Epithelial cell of esophagus (primary cell): Measurements from ENCODE around the gene NAALADL2.

ENCODE experiments used
- DNase-seq: peaks from one replicate; pipeline ENCODE4 v3.0.0; 2010; ENCODE audit warnings: low read depth
- H3K4me3 ChIP-seq: 2 replicates; pipeline ENCODE4 v1.5.1; 2011; ENCODE audit warnings: mild to moderate bottlenecking, low read length, control low read depth
- TF ChIP-seq, protein P1 (sequence below): IDR thresholded peaks from 2 replicates; pipeline ENCODE4 v1.5.1; 2011; ENCODE audit warnings: low read depth, mild to moderate bottlenecking, low read length, control low read depth, inconsistent platforms; ENCODE audit not compliant: insufficient read depth; ENCODE audit errors: missing control alignments

Gene NAALADL2

DNA sequence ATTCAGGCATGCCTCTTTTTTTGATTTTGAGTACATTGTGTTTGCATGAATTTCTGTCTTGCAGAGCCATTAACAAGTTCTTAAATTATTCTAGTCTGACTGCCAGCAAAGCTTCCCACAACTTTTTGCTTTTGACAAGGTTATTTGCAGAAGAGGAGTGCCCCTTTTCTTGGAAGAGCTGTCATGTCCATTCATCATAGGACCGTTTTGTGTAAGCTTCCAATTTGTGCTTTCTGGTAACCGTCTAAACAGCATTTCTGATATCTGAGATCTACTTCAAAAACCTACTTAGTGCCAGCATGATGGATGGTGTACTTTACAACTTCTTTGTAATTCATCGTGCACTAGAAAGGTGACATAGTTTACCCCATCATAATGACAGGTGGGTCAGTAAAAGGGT lies 379.7 kb downstream of the NAALADL2 start:
- no peak overlapping the region for H3K4me3 ChIP-seq
- DNase-seq, result no peak
- TF ChIP-seq, protein P1, sequence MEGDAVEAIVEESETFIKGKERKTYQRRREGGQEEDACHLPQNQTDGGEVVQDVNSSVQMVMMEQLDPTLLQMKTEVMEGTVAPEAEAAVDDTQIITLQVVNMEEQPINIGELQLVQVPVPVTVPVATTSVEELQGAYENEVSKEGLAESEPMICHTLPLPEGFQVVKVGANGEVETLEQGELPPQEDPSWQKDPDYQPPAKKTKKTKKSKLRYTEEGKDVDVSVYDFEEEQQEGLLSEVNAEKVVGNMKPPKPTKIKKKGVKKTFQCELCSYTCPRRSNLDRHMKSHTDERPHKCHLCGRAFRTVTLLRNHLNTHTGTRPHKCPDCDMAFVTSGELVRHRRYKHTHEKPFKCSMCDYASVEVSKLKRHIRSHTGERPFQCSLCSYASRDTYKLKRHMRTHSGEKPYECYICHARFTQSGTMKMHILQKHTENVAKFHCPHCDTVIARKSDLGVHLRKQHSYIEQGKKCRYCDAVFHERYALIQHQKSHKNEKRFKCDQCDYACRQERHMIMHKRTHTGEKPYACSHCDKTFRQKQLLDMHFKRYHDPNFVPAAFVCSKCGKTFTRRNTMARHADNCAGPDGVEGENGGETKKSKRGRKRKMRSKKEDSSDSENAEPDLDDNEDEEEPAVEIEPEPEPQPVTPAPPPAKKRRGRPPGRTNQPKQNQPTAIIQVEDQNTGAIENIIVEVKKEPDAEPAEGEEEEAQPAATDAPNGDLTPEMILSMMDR, result no peak

DNA sequence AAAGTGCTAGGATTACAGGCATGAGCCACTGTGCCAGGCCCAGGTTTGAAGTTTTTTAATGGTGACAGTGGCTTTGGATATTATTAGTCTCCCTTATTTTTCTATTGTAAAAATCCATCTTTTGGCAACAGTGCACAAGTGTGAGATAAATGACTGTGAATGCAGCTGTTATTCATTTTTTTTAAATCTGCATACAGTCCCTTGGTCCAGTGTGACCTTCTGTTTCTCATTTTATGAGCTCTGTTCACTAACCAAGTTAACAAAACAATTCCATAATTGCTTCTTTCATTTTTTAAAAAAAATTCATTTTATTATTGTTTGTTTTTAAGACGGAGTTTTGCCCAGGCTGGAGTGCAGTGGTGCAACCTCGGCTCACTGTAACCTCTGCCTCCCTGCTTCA lies 381.8 kb downstream of the NAALADL2 start:
- no peak for DNase-seq
- TF ChIP-seq, protein P1, result no peak
- no peak overlapping the region for H3K4me3 ChIP-seq

DNA sequence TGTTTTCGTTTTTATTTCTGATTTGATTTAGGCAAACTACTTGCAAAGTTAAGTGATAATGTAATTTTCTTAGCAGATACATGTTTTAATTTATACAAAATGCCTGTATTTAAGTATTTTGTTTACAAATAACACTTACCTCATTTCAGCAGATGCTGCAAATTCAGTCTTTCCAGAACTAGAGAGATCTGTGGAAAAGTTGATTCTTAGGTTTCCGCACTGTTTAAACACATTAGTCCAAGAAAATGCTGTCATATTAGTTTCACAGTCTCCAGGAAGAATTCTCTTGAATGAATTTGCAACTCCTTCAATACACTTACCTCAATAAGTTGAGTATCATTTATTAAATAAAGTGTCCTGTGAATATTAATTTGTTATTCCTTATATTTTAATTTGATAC lies 383.1 kb downstream of the NAALADL2 start:
- TF ChIP-seq, protein P1, result no peak
- no peak for DNase-seq
- no peak overlapping the region for H3K4me3 ChIP-seq

DNA sequence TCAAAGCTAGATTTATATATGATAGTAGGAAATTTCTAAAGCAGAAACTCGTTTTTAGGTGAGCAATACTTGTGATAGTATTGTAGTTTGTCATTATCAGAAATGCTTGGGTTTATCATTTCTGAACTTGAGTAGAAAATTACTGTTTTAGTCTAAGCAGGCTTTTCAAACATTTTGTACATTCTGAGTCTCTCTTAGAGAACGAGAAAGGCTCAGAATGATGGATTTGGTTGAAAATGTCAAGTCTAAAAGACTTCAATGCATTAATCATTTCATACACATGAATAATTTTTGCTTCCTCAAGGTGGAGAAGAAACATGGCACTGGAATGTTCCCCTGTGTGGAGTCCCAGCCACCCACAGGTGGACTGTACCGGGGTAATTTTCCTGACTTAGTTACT lies 387.1 kb downstream of the NAALADL2 start:
- DNase-seq, result no peak
- H3K4me3 ChIP-seq, result no peak overlapping the region
- TF ChIP-seq, protein P1, result no peak

DNA sequence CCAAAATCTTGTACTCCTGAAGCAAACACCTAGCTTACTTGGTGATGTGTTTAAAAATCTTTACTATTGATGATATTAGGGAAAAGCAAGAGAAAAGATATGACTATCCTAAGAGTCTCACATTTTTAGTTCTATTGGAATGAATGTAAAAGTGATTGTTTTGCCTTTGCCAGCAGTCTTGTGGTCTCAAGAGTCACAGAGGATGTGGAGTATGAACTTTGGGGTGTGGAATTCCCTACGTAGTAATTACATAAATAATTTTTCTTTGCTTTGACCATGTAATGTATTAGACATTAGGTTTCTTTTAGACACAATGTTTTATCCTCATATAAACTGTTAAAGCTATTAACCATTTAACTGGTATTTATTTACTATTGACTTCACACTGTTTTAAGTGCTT lies 387.6 kb downstream of the NAALADL2 start:
- no peak overlapping the region for H3K4me3 ChIP-seq
- TF ChIP-seq, protein P1, result no peak

DNA sequence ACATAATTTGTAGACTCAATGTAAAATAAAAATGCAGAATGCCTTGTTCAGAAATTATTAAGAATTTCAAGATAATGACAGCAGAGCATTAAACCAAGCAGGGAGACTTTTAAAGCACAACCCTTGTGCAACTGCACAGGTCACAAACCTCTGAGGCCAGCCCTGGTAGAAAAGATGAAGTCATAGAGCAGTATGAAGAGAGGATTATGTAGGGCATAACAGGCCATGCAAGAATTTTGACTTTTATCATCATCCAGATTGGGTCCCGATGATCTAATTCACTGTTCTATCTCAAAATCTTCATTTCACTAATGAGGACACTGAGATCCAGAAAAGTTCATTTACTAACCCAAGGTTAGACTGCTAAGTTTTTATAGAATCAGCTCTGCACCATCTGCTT lies 388.5 kb downstream of the NAALADL2 start:
- no peak for DNase-seq
- H3K4me3 ChIP-seq, result no peak overlapping the region
- TF ChIP-seq, protein P1, result no peak

More for the DNA sequence above, 387.6 kb downstream of the NAALADL2 start:
- DNase-seq, result no peak

DNA sequence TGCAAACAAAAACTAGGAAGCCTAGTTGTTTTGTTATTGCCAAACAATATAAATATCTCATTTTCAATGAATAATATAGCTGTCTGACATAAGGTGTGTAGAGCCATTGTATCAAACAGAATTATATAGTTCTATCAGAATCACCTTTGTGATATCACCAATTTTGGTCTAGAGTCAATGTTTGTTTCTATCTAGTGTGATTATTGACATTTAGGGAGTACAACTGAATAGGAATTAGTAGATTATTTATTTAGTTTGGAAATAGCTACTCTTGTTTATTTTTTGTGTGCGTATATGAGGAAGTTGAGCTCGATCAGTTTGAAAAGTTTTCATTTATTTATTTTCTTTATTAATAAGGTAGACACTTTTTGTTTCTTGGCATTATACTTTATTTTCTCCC lies 389.7 kb downstream of the NAALADL2 start:
- TF ChIP-seq, protein P1, result no peak
- no peak overlapping the region for H3K4me3 ChIP-seq
- no peak for DNase-seq
